ENCODE measurements around the gene ALDH1L1. TPM values are rescaled to one million over a fixed set of nuclear protein-coding genes. Genes with fewer than 3 reads are reported as not detected.

The ALDH1L1 gene
- total RNA-seq, 1 donor from 2014 or later: 3.3 TPM

- Histone ChIP-seq H3K4me3 (no peak overlapping the region), H3K9me3 (no peaks in the 10 kb centered on the region), H3K27me3 (no peaks in the 10 kb centered on the region), H3K4me1 (no peaks in the 10 kb centered on the region), H3K36me3 (peaks cover 5% of the 10 kb centered on the region), H3K27ac (no peak overlapping the region)
- ATAC-seq: no peak
- no peak for TF ChIP-seq CTCF (IDR thresholded peaks at IDR 0.05)
- intact Hi-C loops (cut with DNase I): no loop called here
- no peak for DNase-seq
These were observed 118.9 kb downstream of the ALDH1L1 start for GRCh38 chr3:126061301-126062032.

- intact Hi-C loops (cut with DNase I): no loop called here
- H3K27ac ChIP-seq: no peak overlapping the region
- no peaks in the 10 kb centered on the region for H3K27me3 ChIP-seq
- ATAC-seq (no peak), DNase-seq (no peak)
- no peaks in the 10 kb centered on the region for H3K9me3 ChIP-seq
- no peak overlapping the region for H3K4me3 ChIP-seq
- no peak for TF ChIP-seq CTCF (IDR thresholded peaks at IDR 0.05)
- H3K36me3 ChIP-seq: no peaks in the 10 kb centered on the region
- no peaks in the 10 kb centered on the region for H3K4me1 ChIP-seq
These were observed 119.7 kb downstream of the ALDH1L1 start for GRCh38 chr3:126060613-126061145.

GRCh38 chr3:126058666-126059065 is 121.7 kb downstream of the ALDH1L1 start:
- no peaks in the 10 kb centered on the region for H3K36me3 ChIP-seq
- H3K4me3 ChIP-seq: no peak overlapping the region
- intact Hi-C loops (cut with DNase I): no loop called here
- no peaks in the 10 kb centered on the region for H3K27me3 ChIP-seq
- ATAC-seq (no peak), DNase-seq (no peak)
- H3K4me1 ChIP-seq: no peaks in the 10 kb centered on the region
- H3K27ac ChIP-seq: no peak overlapping the region
- TF ChIP-seq CTCF (IDR thresholded peaks at IDR 0.05): no peak
- no peaks in the 10 kb centered on the region for H3K9me3 ChIP-seq

- Histone ChIP-seq H3K36me3 (no peaks in the 10 kb centered on the region), H3K4me1 (no peaks in the 10 kb centered on the region), H3K27me3 (no peaks in the 10 kb centered on the region), H3K9me3 (no peaks in the 10 kb centered on the region), H3K4me3 (no peak overlapping the region), H3K27ac (no peak overlapping the region)
- ATAC-seq (no peak), DNase-seq (peak; percentile 32)
- no peak for TF ChIP-seq CTCF (IDR thresholded peaks at IDR 0.05)
- intact Hi-C loops (cut with DNase I): no loop called here
These were observed 122.5 kb downstream of the ALDH1L1 start for GRCh38 chr3:126057936-126058335.

- Histone ChIP-seq H3K27me3 (no peaks in the 10 kb centered on the region), H3K27ac (no peak overlapping the region), H3K9me3 (no peaks in the 10 kb centered on the region), H3K36me3 (no peaks in the 10 kb centered on the region), H3K4me1 (no peaks in the 10 kb centered on the region), H3K4me3 (no peak overlapping the region)
- peak; percentile 51 for DNase-seq
- no peak for TF ChIP-seq CTCF (IDR thresholded peaks at IDR 0.05)
- intact Hi-C loops (cut with DNase I): no loop called here
- peak; percentile 11 for ATAC-seq
These were observed 122.9 kb downstream of the ALDH1L1 start for GRCh38 chr3:126057501-126057819.
